Endothelial cell of umbilical vein (primary cell): Measurements from ENCODE around the gene KIAA1549. TPM values are rescaled to one million over a fixed set of nuclear protein-coding genes. Genes with fewer than 3 reads are reported as not detected.

Experiments
- BruUV-seq: library from RNA; stranded (reverse); fragments of 400-500 nt; replicated peaks from 2 replicates; lab custom pipeline; 2021; lab: Mats Ljungman, UMichigan
- CTCF ChIA-PET: fragments of 300-600, 350-600 bp; sonication (Branson Sonifier 250); formaldehyde crosslinking; loops from one replicate; lab custom pipeline; 2021; ENCODE audit warnings: antibody characterized with exemption, inconsistent platforms; lab: Charles Lee
- POLR2A ChIA-PET: fragments of 300-600, 350-600 bp; sonication (Branson Sonifier 250); formaldehyde crosslinking; loops from one replicate; lab custom pipeline; 2021; ENCODE audit warnings: antibody characterized with exemption, inconsistent platforms; lab: Charles Lee
- DNase-seq: peaks from one replicate; pipeline ENCODE4 v3.0.0-alpha.2; 2011; ENCODE audit warnings: low read depth, low spot score
- FAIRE-seq: peaks from 2 replicates; lab custom pipeline; 2011; peaks lifted over from hg19 to GRCh38; lab: Jason Lieb, UNC
- H2AFZ ChIP-seq: 2 replicates; pipeline ENCODE4 v1.6.0; 2012; ENCODE audit warnings: low read depth, low read length, control low read depth, inconsistent platforms
- H3K27ac ChIP-seq: 2 replicates; pipeline ENCODE4 v1.5.1; 2011; ENCODE audit warnings: low read depth, mild to moderate bottlenecking, control low read depth, low read length, moderate library complexity; ENCODE audit not compliant: insufficient read depth
- H3K27me3 ChIP-seq, 2 experiments: 2 replicates each; pipeline versions ENCODE4 v1.6.0 to v1.6.1; 2011; ENCODE audit warnings: low read length in 2 of 2, mixed read lengths in 1 of 2; ENCODE audit not compliant: control insufficient read depth in 2 of 2, insufficient read depth in 2 of 2
- H3K36me3 ChIP-seq, 2 experiments: 2 replicates in 1 of 2; 3 replicates in 1 of 2; pipeline ENCODE4 v1.5.1; 2011; ENCODE audit warnings: low read length in 2 of 2, mild to moderate bottlenecking in 1 of 2, moderate library complexity in 1 of 2; ENCODE audit not compliant: control insufficient read depth in 2 of 2, insufficient read depth in 2 of 2; ENCODE audit errors: extremely low read depth in 1 of 2
- H3K4me1 ChIP-seq: 3 replicates; pipeline ENCODE4 v1.5.1; 2011; ENCODE audit warnings: mild to moderate bottlenecking, low read length; ENCODE audit not compliant: control insufficient read depth, insufficient read depth; ENCODE audit errors: extremely low read depth
- H3K4me2 ChIP-seq: 2 replicates; pipeline ENCODE4 v1.6.1; 2011; ENCODE audit warnings: low read length, control low read depth, mixed read lengths; ENCODE audit not compliant: insufficient read depth
- H3K4me3 ChIP-seq, 3 experiments: fragments of 200-600 bp in 1 of 3; sonication (generic), shearing (Covaris generic) in 1 of 3; replicated peaks in 1 of 3; 2 replicates each; pipeline ENCODE4 v1.5.1; 2011 to 2016; ENCODE audit warnings: control low read depth in 3 of 3, low read length in 3 of 3, mild to moderate bottlenecking in 2 of 3, inconsistent platforms in 1 of 3, low read depth in 1 of 3, moderate library complexity in 1 of 3; ENCODE audit not compliant: insufficient read depth in 1 of 3
- H3K79me2 ChIP-seq: 2 replicates; pipeline ENCODE4 v1.6.0; 2012; ENCODE audit warnings: low read length, inconsistent platforms; ENCODE audit not compliant: control insufficient read depth, insufficient read depth
- H3K9ac ChIP-seq: replicated peaks from 2 replicates; pipeline ENCODE3; 2011; ENCODE audit warnings: low read length, control low read depth; ENCODE audit not compliant: insufficient read depth; ENCODE audit errors: extremely low read depth
- H3K9me1 ChIP-seq: replicated peaks from 3 replicates; pipeline ENCODE4 v1.6.0; 2011; ENCODE audit warnings: mild to moderate bottlenecking, low read length; ENCODE audit not compliant: control insufficient read depth, insufficient read depth; ENCODE audit errors: extremely low read depth
- H3K9me3 ChIP-seq: replicated peaks from 2 replicates; pipeline ENCODE4 v1.5.1; 2012; ENCODE audit warnings: low read length, inconsistent platforms; ENCODE audit not compliant: control insufficient read depth, insufficient read depth
- H4K20me1 ChIP-seq: replicated peaks from 2 replicates; pipeline ENCODE3; 2011; ENCODE audit warnings: mild to moderate bottlenecking, low read length; ENCODE audit not compliant: control insufficient read depth, insufficient read depth; ENCODE audit errors: extremely low read depth
- CTCF ChIP-seq, 2 donors: IDR thresholded peaks; 1 replicate in 1 of 2; 2 replicates in 1 of 2; pipeline ENCODE4 v1.5.1; 2011; ENCODE audit warnings: low read length in 2 of 2, mild to moderate bottlenecking in 2 of 2, moderate library complexity in 2 of 2, control low read depth in 1 of 2, inconsistent platforms in 1 of 2, low read depth in 1 of 2; ENCODE audit not compliant: insufficient read depth in 1 of 2; ENCODE audit errors: extremely low read depth in 1 of 2
- EZH2 ChIP-seq: IDR thresholded peaks from 2 replicates; pipeline ENCODE4 v1.6.1; 2012; ENCODE audit warnings: borderline replicate concordance, low read depth, mild to moderate bottlenecking, moderate library complexity, low read length, inconsistent platforms; ENCODE audit not compliant: severe bottlenecking
- FOS ChIP-seq: IDR thresholded peaks from 2 replicates; pipeline ENCODE4 v1.6.1; 2011; ENCODE audit warnings: mild to moderate bottlenecking, low read length, moderate library complexity, borderline replicate concordance; ENCODE audit not compliant: insufficient read depth
- GATA2 ChIP-seq: IDR thresholded peaks from 2 replicates; pipeline ENCODE4 v1.7.0; 2011; ENCODE audit warnings: low read depth, mild to moderate bottlenecking, moderate library complexity, mixed read lengths, low read length; ENCODE audit not compliant: insufficient read length, insufficient read depth
- JUN ChIP-seq: IDR thresholded peaks from 2 replicates; pipeline ENCODE4 v1.6.1; 2011; ENCODE audit warnings: borderline replicate concordance, low read depth; ENCODE audit not compliant: insufficient read length, insufficient read depth
- MAX ChIP-seq: IDR thresholded peaks from 2 replicates; pipeline ENCODE4 v1.6.1; 2011; ENCODE audit not compliant: insufficient read depth, insufficient read length
- MYC ChIP-seq: IDR thresholded peaks from one replicate; pipeline ENCODE4 v1.6.1; 2011; ENCODE audit warnings: mild to moderate bottlenecking, low read depth, low read length
- POLR2A ChIP-seq: IDR thresholded peaks from 2 replicates; pipeline ENCODE4 v1.6.1; 2012; ENCODE audit warnings: low read depth, mild to moderate bottlenecking, control low read depth, low read length
- POLR2AphosphoS5 ChIP-seq: IDR thresholded peaks from 2 replicates; pipeline ENCODE4 v1.6.1; 2012; ENCODE audit warnings: low read depth, mild to moderate bottlenecking, control low read depth, low read length, moderate library complexity; ENCODE audit not compliant: insufficient read depth
- dilution Hi-C: fragments of 300-500 bp; cut with MboI; formaldehyde crosslinking; loops from one replicate; pipeline ENCODE4 v1.15.0; 2019; ENCODE audit warnings: low sequenced_read_pairs; ENCODE audit not compliant: extremely low pct_ligation_motif_present
- intact Hi-C: fragments of 100-400 bp; cut with micrococcal nuclease; formaldehyde crosslinking; loops from one replicate; pipeline ENCODE4 v1.10.0; 2022
- polyA plus RNA-seq, 4 experiments: library from polyadenylated mRNA; depleted of rRNA in 3 of 4; stranded (reverse) in 3 of 4; unstranded in 1 of 4; fragments of >200 nt; gene quantifications; 2 replicates each; pipeline versions ENCODE4 v1.2.1 to v1.2.3, GENCODE V29; 2011 to 2012; ENCODE audit warnings: missing spikeins in 1 of 4
- total RNA-seq: library from RNA; stranded (reverse); gene quantifications from 2 replicates; pipeline ENCODE4 v1.2.3, GENCODE V29; 2021

Gene KIAA1549
- total and polyA plus RNA-seq, 2 donors (not counting 3 experiments of a cell fraction or from before 2014, with no cell fraction given) = 4.6 to 10.9 TPM

- Histone ChIP-seq H3K27me3 (no peaks in the 10 kb centered on the region), H3K9ac (no peak overlapping the region), H4K20me1 (no peaks in the 10 kb centered on the region), H2AFZ (no peak overlapping the region), H3K9me3 (no peaks in the 10 kb centered on the region), H3K9me1 (no peaks in the 10 kb centered on the region), H3K36me3 (peaks cover 0 to 2% of the 10 kb centered on the region in 2 experiments), H3K27ac (no peak overlapping the region), H3K79me2 (no peaks in the 10 kb centered on the region), H3K4me2 (no peak overlapping the region), H3K4me1 (no peaks in the 10 kb centered on the region), H3K4me3 (no peak overlapping the region)
- CTCF ChIA-PET = no interaction called here
- no peak for TF ChIP-seq FOS
- no peak for TF ChIP-seq JUN
- TF ChIP-seq CTCF (IDR thresholded peaks at IDR 0.05; ENCODE audit: extremely low read depth in 1 of 2, insufficient read depth in 1 of 2, low read depth in 1 of 2, low read length in 2 of 2) = no peak
- no peak for TF ChIP-seq EZH2
- POLR2A ChIA-PET = no interaction called here
- DNase-seq (peak; percentile 17), FAIRE-seq (peak; percentile 28)
- no TSS peak for BruUV-seq
- dilution Hi-C loops (no loop called here), intact Hi-C loops (no loop called here)
Observed at GRCh38 chr7:138892006-138892630, 89.1 kb downstream of the KIAA1549 start.

- Histone ChIP-seq H3K4me1 (no peaks in the 10 kb centered on the region), H4K20me1 (no peaks in the 10 kb centered on the region), H3K27me3 (no peaks in the 10 kb centered on the region), H3K79me2 (no peaks in the 10 kb centered on the region), H3K36me3 (peaks cover 0 to under 1% of the 10 kb centered on the region in 2 experiments), H3K4me3 (no peak overlapping the region), H3K9me1 (no peaks in the 10 kb centered on the region), H3K27ac (no peak overlapping the region), H3K4me2 (no peak overlapping the region), H2AFZ (no peak overlapping the region), H3K9ac (no peak overlapping the region), H3K9me3 (no peaks in the 10 kb centered on the region)
- intact Hi-C loops = no loop called here
- dilution Hi-C loops = no loop called here
- ChIA-PET CTCF (no interaction called here), POLR2A (no interaction called here)
- no TSS peak for BruUV-seq
- no peak for DNase-seq
- FAIRE-seq = no peak
- TF ChIP-seq FOS = no peak
- no peak for TF ChIP-seq GATA2
- TF ChIP-seq CTCF (IDR thresholded peaks at IDR 0.05; ENCODE audit: extremely low read depth in 1 of 2, insufficient read depth in 1 of 2, low read depth in 1 of 2, low read length in 2 of 2) = no peak
- no peak for TF ChIP-seq POLR2A
- no peak for TF ChIP-seq MAX
- TF ChIP-seq POLR2AphosphoS5 = no peak
- no peak for TF ChIP-seq MYC
- TF ChIP-seq JUN = no peak
Observed at GRCh38 chr7:138891446-138891810, 89.8 kb downstream of the KIAA1549 start.
